NCI-H146 (cell line): ENCODE results near the gene LAMB3.

ENCODE experiments used
- DNase-seq: peaks from one replicate; lab custom pipeline; 2025; lab: John Stamatoyannopoulos, UW

LAMB3 gene

GRCh38 chr1:209595028-209595427, 57.2 kb downstream of the LAMB3 start:
- no peak for DNase-seq

- DNase-seq, result no peak
Observed at GRCh38 chr1:209594440-209594839, 57.8 kb downstream of the LAMB3 start.

GRCh38 chr1:209593747-209594146, 58.5 kb downstream of the LAMB3 start:
- no peak for DNase-seq

DNA sequence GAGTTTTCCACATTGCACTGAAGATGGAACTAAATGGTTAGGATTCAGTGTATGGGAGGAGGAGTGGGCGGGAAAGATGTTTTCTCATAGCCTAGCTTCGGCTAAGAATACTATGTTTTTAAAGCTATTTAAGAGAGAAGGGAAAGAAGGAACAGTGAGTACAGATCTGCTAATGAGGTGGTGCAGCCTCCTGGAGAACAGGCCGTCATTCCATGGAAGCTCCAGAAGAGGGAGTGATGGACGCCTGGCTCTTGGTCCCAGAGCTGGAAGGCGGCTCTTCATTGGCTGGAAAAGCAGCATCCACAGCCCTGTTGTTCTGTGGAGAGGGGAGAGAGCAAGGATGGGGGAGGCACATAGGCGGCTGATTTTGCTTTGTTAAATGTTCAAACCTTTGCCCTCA, 61.8 kb downstream of the LAMB3 start:
- DNase-seq, result peak; percentile 14

- no peak for DNase-seq
Observed at GRCh38 chr1:209589863-209590262, 62.4 kb downstream of the LAMB3 start.

GRCh38 chr1:209589440-209589839, 62.8 kb downstream of the LAMB3 start:
- no peak for DNase-seq

GRCh38 chr1:209587789-209588188, 64.4 kb downstream of the LAMB3 start:
- no peak for DNase-seq

DNA sequence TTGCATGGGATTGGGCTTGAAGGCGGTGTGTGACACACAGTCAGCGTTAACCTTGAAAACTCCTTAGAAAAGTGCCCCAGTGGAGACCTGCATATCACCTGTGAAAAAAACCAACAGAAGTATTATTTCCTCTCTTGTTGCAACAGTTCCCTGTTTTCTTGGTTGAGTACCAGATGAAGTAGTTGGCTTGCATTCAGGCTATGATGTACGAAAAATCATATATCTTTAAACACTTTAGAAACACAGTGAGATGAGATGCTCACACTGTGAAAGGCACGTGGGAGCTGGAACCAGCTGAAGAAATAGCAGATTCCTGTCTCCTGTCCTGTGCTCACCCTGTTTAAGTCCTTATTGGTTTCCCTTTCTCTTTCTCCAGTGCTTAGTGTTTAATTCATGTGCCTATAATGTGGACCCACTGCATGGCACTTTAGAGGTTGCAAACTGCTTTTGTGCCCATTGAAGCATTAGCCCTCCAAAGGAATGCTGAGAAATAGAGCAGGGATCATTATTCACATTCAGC, 65.9 kb downstream of the LAMB3 start:
- no peak for DNase-seq

- DNase-seq, result peak; percentile 41
Observed at GRCh38 chr1:209585672-209586071, 66.6 kb downstream of the LAMB3 start.

- peak; percentile 8 for DNase-seq
Observed at GRCh38 chr1:209585197-209585596, 67.0 kb downstream of the LAMB3 start.

GRCh38 chr1:209584231-209584672, 68.0 kb downstream of the LAMB3 start:
- DNase-seq, result no peak

DNA sequence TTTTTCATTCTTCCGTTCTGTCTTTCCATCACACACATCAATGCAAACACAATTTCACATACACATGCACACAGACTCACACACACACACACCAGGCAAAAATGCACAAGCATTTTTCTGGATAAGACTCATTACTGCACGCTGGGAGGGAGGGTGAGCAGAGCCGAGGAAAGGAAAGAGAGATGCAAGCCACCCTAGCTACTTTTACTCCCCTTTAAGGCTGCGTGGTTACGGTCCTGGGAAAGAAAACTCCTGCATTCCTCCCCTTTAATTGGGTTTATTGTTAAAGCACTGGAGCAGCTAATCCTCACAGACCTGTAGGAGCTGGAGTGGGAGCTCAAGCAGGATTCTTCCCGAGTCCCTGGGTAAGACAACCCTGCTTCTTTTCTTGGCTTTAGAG, 68.8 kb downstream of the LAMB3 start, which contains the start of gene CAMK1G:
CAMK1G (plus strand) TSS at position 307 of the 400 bp plus-strand sequence. CDS start 11,270 bp downstream, outside the sequence.
- no peak for DNase-seq

GRCh38 chr1:209580577-209580976, 71.6 kb downstream of the LAMB3 start:
- no peak for DNase-seq

- no peak for DNase-seq
Observed at GRCh38 chr1:209577346-209577745, 74.9 kb downstream of the LAMB3 start.

DNA sequence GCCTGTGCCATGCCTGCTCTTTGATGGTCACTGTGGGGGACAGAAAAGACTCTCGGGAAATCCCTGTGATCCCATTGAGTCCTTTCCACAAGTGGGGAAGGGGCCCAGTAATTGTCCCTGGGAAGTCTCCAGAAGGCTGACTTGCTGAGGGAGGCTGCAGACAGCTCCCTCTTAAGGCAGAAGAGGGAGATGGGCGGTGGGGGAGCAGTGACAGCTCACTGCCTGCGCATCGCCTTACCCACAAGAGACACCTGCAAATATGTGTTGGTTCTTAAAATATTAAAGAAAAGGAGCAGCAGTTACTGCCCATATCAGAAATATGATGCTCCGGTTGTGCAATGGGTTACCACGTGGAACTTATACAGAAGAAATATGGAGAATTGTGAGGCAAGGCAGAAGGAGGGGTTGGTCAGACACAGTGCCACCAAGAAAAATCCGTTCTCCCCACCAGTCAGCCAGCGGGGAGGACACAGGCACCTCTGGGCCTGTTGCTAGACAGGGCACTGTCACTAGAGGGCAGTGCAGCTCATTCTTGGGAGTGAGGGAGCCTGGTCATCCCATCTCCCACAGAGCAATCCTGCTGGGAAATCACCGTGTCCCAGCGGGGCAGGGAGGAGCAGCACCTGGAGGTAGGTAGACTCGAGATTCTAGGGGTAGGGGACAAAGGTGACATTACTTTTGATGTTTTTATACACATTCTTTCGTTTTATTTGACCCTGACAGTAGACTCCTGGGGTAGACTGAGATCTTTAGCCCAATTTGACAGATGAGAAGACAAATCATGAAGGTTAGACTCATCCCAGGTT, 75.6 kb downstream of the LAMB3 start:
- DNase-seq, result peak; percentile 81

DNA sequence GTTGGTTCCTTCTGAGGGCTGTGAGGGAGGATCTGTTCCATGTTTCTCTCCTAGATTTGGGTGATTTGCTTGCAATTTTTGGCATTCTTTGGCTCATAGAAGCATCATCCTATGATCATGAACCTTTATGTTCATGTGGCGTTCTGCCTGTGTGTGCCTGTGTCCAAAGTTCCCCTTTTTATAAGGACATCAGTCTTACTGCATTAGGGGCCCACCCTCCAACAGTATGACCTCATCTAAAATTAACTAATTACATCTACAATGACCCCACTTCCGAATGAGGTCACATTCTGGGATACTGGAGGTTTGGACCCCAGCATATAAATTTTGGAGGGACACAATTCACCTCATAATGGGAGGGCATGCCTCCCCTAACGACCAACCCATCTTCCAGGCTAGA, 81.5 kb downstream of the LAMB3 start:
- DNase-seq, result no peak

- DNase-seq, result peak; percentile 75
Observed at GRCh38 chr1:209569455-209570207, 82.6 kb downstream of the LAMB3 start.

- DNase-seq, result no peak
Observed at GRCh38 chr1:209567698-209568175, 84.5 kb downstream of the LAMB3 start.

GRCh38 chr1:209565759-209566678, 86.2 kb downstream of the LAMB3 start:
- DNase-seq, result peak; percentile 86
